Myocyte (in vitro differentiated cells): Measurements from ENCODE around the gene STRN. TPM values are rescaled to one million over a fixed set of nuclear protein-coding genes. Genes with fewer than 3 reads are reported as not detected.

Experiments used
- DNase-seq: peaks from one replicate; pipeline ENCODE4 v3.0.0-alpha.2; 2012; ENCODE audit warnings: low read depth
- total RNA-seq: library from RNA; depleted of rRNA; stranded (reverse); fragments of >200 nt; gene quantifications from 2 replicates; pipeline ENCODE4 v1.2.3, GENCODE V29; 2014

Gene STRN
- total RNA-seq, 1 donor from 2014 or later = 25.1 TPM

- DNase-seq = no peak
Measured at GRCh38 chr2:36797324-36798070, 168.8 kb downstream of the STRN start.

Other genes with a start within 250 kb of the STRN start
- 11.2 and 14.7 TPM in 2 replicates for gene HEATR5B, start 117.8 kb upstream of the STRN start, total RNA-seq
- gene GPATCH11, start 118.0 kb upstream of the STRN start, total RNA-seq = 8.6 and 8.8 TPM in 2 replicates
- gene EIF2AK2, start 190.4 kb upstream of the STRN start, total RNA-seq = 26.6 and 31.1 TPM in 2 replicates
- not detected in 2 replicates for gene SULT6B1, start 222.1 kb upstream of the STRN start, total RNA-seq
- gene CEBPZOS, start 230.0 kb upstream of the STRN start, total RNA-seq = 25.7 and 27.7 TPM in 2 replicates